ENCODE results near the gene CNTN4. TPM values are rescaled to one million over a fixed set of nuclear protein-coding genes. Genes with fewer than 3 reads are reported as not detected.

The CNTN4 gene
- total RNA-seq, 6 experiments from 2014 or later: 1.5 to 3.9 (median 1.7) TPM

DNA sequence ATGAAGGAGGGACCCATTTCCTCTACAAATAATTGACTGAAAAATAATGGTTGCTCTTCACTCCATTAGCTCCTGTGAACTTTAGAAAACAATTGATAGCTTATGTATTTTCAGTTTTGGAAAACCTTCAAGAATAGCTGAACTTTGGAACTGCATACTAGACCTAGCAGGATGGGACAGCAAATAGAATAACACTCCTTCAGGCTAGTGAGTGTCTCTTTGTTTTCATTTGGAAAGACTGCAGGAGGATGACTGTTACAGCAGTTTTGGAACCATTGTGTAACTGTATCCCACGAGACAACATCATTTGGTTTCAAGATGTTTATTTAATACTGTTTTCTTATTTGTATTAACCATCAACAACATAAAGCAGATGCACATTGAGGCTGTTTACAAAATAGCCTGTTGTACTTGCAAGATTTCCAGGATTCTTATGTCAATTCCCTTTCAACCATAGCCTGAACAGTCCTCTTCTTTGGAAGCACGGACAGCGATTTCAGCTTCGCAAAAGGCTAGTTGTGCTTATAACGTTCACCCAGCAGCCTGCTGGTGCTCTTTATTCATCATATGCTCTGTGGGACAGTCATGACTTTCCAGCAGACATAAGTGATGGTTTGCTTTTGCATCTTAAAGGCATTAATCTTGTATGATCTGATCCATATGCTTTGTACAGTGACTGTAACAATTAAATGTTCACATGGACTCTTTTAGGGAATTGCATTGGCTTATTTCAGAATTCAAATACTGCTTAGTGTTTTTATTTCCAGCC, 676.0 kb downstream of the CNTN4 start:
- no peak for TF ChIP-seq POLR2A (IDR thresholded peaks at IDR 0.05)
- TF ChIP-seq CTCF (IDR thresholded peaks at IDR 0.05): no peak
- Histone ChIP-seq H3K4me1 (no peaks in the 10 kb centered on the region), H3K4me3 (no peak overlapping the region), H3K36me3 (no peaks in the 10 kb centered on the region), H3K9me3 (no peaks in the 10 kb centered on the region), H3K27me3 (no peaks in the 10 kb centered on the region), H3K27ac (no peak overlapping the region)
- intact Hi-C loops (cut with DNase I): no loop called here
- DNase-seq (no peak), ATAC-seq (peak in 2 of 4 donors; percentile 40 to 54)
- 56% methylated on average over 5 of the region's 5 CpGs for WGBS (ENCODE audit: insufficient coverage, low coverage, low lambda C conversion rate, missing lambda C conversion rate)

DNA sequence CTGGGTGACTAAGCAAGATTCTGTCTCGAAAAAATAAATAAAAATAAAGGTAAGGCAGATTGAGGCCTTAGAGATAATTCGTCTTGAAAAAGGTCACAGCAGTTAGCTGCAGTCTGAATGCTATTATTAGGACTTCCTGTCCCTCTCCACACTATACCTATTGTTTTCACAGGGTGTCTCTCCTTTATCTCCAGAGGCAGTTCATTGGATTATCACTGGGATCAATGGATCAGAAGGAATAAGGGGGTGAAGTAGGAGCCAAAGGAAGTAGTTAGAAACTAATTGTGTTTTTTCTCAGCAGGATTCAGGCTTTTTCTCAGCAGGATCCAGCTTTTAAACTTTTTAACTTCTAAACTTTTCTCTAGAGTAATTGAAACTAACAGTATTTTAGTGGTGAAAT, 684.6 kb downstream of the CNTN4 start:
- H3K36me3 ChIP-seq: no peaks in the 10 kb centered on the region
- TF ChIP-seq POLR2A (IDR thresholded peaks at IDR 0.05) (no peak), CTCF (IDR thresholded peaks at IDR 0.05) (no peak)
- no peaks in the 10 kb centered on the region for H3K4me1 ChIP-seq
- ATAC-seq (no peak), DNase-seq (no peak)
- H3K27me3 ChIP-seq: no peaks in the 10 kb centered on the region
- 34% methylated on average over 2 of the region's 2 CpGs for WGBS (ENCODE audit: insufficient coverage, low coverage, low lambda C conversion rate, missing lambda C conversion rate)
- no peak overlapping the region for H3K4me3 ChIP-seq
- no peak overlapping the region for H3K27ac ChIP-seq
- H3K9me3 ChIP-seq: no peaks in the 10 kb centered on the region
- intact Hi-C loops (cut with DNase I): no loop called here

DNA sequence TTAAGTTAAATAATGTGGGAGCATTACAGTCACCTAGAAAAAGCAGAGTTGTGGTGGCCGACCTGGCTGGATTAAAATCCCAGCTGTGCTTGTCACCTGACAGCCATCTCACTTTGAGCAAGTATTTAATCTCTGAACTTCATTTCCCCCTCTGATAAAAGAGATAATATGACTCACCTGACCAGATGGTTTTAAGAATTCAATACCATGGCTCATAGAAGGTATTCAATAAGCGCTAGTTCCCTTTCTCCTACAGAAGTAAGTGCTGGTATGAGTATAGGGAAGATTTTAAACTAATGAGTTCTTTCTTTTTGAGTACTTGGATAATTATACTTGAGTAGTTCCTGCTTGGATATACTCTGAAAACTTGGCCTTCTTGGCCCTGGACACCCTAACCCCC, 686.0 kb downstream of the CNTN4 start:
- no peaks in the 10 kb centered on the region for H3K9me3 ChIP-seq
- H3K4me3 ChIP-seq: no peak overlapping the region
- H3K27ac ChIP-seq: no peak overlapping the region
- H3K36me3 ChIP-seq: no peaks in the 10 kb centered on the region
- no peak for DNase-seq
- WGBS (ENCODE audit: insufficient coverage, low coverage, low lambda C conversion rate, missing lambda C conversion rate): 59% methylated on average over 2 of the region's 2 CpGs
- intact Hi-C loops (cut with DNase I): no loop called here
- TF ChIP-seq POLR2A (IDR thresholded peaks at IDR 0.05) (no peak), CTCF (IDR thresholded peaks at IDR 0.05) (no peak)
- H3K27me3 ChIP-seq: no peaks in the 10 kb centered on the region
- no peak for ATAC-seq
- no peaks in the 10 kb centered on the region for H3K4me1 ChIP-seq

DNA sequence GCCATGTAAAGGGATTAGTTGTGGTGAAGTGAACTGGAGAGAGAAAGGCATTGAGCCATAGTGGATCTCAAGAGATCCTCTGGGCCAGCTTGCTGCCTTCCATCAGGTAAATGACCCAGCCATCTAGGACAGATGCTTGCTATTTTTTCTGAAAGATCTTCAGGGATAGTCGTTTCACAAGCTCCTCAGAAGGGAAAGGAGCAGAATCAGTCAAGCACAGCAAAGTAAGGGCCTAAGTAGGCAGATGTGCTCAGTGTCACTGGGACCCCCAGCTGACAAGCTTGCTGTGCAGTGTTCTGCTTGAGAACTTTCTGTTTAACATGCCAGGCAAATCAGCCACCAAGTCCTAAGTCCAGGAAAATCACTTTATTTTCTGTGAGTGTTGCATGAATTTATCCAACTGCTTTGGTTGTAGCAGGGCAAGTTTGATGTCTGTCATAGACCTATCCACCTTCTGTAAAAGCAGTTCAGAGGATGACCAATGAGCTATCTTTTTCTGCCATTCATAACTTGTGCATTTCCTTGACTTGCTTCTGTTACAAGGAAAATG, 691.7 kb downstream of the CNTN4 start:
- ATAC-seq: no peak
- no peak for DNase-seq
- no peaks in the 10 kb centered on the region for H3K9me3 ChIP-seq
- no peak overlapping the region for H3K27ac ChIP-seq
- intact Hi-C loops (cut with DNase I): no loop called here
- TF ChIP-seq CTCF (IDR thresholded peaks at IDR 0.05) (no peak), POLR2A (IDR thresholded peaks at IDR 0.05) (no peak)
- no CpG with 5 or more reads among the region's 1 CpG for WGBS (ENCODE audit: insufficient coverage, low coverage, low lambda C conversion rate, missing lambda C conversion rate)
- no peaks in the 10 kb centered on the region for H3K4me1 ChIP-seq
- no peak overlapping the region for H3K4me3 ChIP-seq
- H3K27me3 ChIP-seq: no peaks in the 10 kb centered on the region
- H3K36me3 ChIP-seq: no peaks in the 10 kb centered on the region

All from right lobe of liver (tissue), 6 donors.